ENCODE results near the gene SEC23IP. TPM values are rescaled to one million over a fixed set of nuclear protein-coding genes. Genes with fewer than 3 reads are reported as not detected.

The SEC23IP gene
- total and polyA plus RNA-seq, 2 donors (not counting 1 experiment from before 2014, with no cell fraction given) = 10.5 to 69.7 TPM

- Histone ChIP-seq H3K79me2 (ENCODE audit: control insufficient read depth, insufficient read depth, low read length) (no peaks in the 10 kb centered on the region), H4K20me1 (ENCODE audit: control insufficient read depth, insufficient read depth, low read length, poor library complexity, severe bottlenecking) (no peaks in the 10 kb centered on the region), H3K9ac (ENCODE audit: low read length) (no peak overlapping the region), H3K27me3 (replicated peaks in 1 of 4; ENCODE audit: control extremely low read depth in 1 of 4, control insufficient read depth in 3 of 4, insufficient read depth in 4 of 4, low read length in 3 of 4) (peaks cover 0 to 6% (median 1%) of the 10 kb centered on the region in 4 experiments), H3K9me3 (ENCODE audit: control extremely low read depth in 1 of 3, control insufficient read depth in 2 of 3, insufficient read depth in 1 of 3, low read length in 2 of 3) (peaks cover under 1 to 11% (median 5%) of the 10 kb centered on the region in 3 donors), H2AFZ (ENCODE audit: insufficient read depth, low read depth, low read length, poor library complexity, severe bottlenecking) (no peak overlapping the region), H3K4me1 (ENCODE audit: control insufficient read depth in 2 of 2, insufficient read depth in 2 of 2, low read length in 2 of 2) (no peaks in the 10 kb centered on the region), H3K27ac (ENCODE audit: low read length in 2 of 2) (no peak overlapping the region), H3K4me3 (ENCODE audit: control extremely low read depth in 1 of 5, extremely low read depth in 1 of 5, insufficient read depth in 1 of 5, low read depth in 2 of 5, low read length in 4 of 5) (no peak overlapping the region), H3K4me2 (replicated peaks; ENCODE audit: low read depth, low read length, poor library complexity, severe bottlenecking) (no peak overlapping the region), H3K36me3 (replicated peaks in 1 of 2; ENCODE audit: control extremely low read depth in 1 of 2, control insufficient read depth in 1 of 2, extremely low read depth in 1 of 2, insufficient read depth in 2 of 2, low read length in 1 of 2) (no peaks in the 10 kb centered on the region)
- Mint-ChIP-seq H3K27ac (no peak overlapping the region), H3K4me3 (no peak overlapping the region), H3K27me3 (peaks cover 21% of the 10 kb centered on the region), H3K9me3 (ENCODE audit: insufficient read depth) (peaks cover 4% of the 10 kb centered on the region), H3K4me1 (no peaks in the 10 kb centered on the region)
- no CpG with 5 or more reads among the region's 2 CpGs for WGBS (ENCODE audit: insufficient coverage)
- ATAC-seq (ENCODE audit: low read depth) = no peak
- CTCF ChIA-PET = no interaction called here
- TF ChIP-seq EZH2 (IDR thresholded peaks at IDR 0.05; ENCODE audit: borderline replicate concordance, insufficient read depth, low read depth, low read length, poor library complexity, severe bottlenecking) = no peak
- no peak for TF ChIP-seq CTCF (IDR thresholded peaks at IDR 0.05)
- no peak for DNase-seq
- POLR2A ChIA-PET = no interaction called here
- intact Hi-C loops (cut with micrococcal nuclease) = no loop called here
Observed at GRCh38 chr10:119991816-119992215, 99.3 kb downstream of the SEC23IP start.

Small RNA genes within 50 kb of the gene (small RNA-seq; reads per million reads assigned to genes)
- gene MIR4682 (ENCODE audit: insufficient read length, low read depth, low replicate concordance) = not detected

Other genes starting within 250 kb of the SEC23IP start
- 3.9 and 4.2 TPM in 2 replicates for gene BAG3, start 241.3 kb upstream of the SEC23IP start, total RNA-seq
- 7.4 and 7.5 TPM in 2 replicates for gene BAG3, start 241.3 kb upstream of the SEC23IP start, polyA plus RNA-seq
- 37.5 and 42.5 TPM in 2 replicates for gene INPP5F, start 166.7 kb upstream of the SEC23IP start, total RNA-seq
- gene INPP5F, start 166.7 kb upstream of the SEC23IP start, polyA plus RNA-seq = 10.2 and 11.2 TPM in 2 replicates
- gene MCMBP, start 19.9 kb upstream of the SEC23IP start, total RNA-seq = 36.0 and 39.9 TPM in 2 replicates
- gene MCMBP, start 19.9 kb upstream of the SEC23IP start, polyA plus RNA-seq = 27.1 and 29.0 TPM in 2 replicates

All from B cell (primary cell).